ENCODE results near the gene COX17. TPM values are rescaled to one million over a fixed set of nuclear protein-coding genes. Genes with fewer than 3 reads are reported as not detected.

Gene COX17
- total and polyA plus RNA-seq, 2 of the 13 experiments (the other 11 are each of a cell fraction or from before 2014, with no cell fraction given) = 41.4 to 51.0 TPM

DNA sequence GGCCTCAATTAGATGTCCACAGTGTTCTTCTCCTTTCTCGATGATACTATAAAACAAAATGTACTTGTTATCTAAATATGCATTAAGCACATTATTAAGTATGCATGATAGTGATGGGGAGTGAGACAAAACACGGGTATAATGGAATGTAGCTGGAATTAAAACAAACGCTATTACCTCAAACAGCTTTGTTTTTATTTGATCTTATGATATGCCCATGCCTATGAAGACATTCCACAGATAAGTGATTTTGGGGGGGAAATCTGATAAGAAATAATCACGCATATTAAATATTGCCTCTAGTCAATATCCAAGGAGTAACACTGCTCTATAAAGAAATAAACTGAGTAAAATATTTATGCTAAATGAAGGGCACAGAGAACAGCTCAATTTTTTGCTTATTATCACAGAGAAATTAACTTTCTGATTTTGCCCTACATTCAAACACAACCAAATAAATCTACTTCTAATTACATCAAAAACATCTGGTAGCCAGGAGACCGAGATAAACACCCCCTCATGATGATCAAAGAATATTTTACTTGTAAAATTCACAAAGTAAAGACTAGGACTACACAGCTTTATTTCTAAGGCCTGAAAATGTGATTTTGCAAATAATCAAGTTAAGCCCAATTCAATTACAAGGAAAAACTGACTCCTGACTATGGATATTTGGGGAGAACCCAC, 1.9 kb downstream of the COX17 start:
- Histone ChIP-seq H3K36me3 (replicated peaks in 1 of 2; ENCODE audit: control insufficient read depth in 1 of 2, insufficient read depth in 2 of 2, low read length in 2 of 2) (peaks cover 4 to 27% of the 10 kb centered on the region in 2 experiments; a peak in 4 of 5 replicates), H2AFZ (ENCODE audit: low read length) (no peak overlapping the region), H4K20me1 (ENCODE audit: insufficient read depth, low read length) (no peaks in the 10 kb centered on the region), H3K4me3 (replicated peaks in 1 of 3; ENCODE audit: insufficient read depth in 1 of 3, low read depth in 2 of 3, low read length in 3 of 3) (no peak overlapping the region; a peak in 1 of 6 replicates), H3K9me3 (ENCODE audit: low read length) (no peaks in the 10 kb centered on the region), H3K27me3 (ENCODE audit: control insufficient read depth in 1 of 2, insufficient read depth in 2 of 2, low read length in 2 of 2) (no peaks in the 10 kb centered on the region; a peak in 1 of 5 replicates), H3K9ac (ENCODE audit: insufficient read depth, low read depth, low read length) (no peak overlapping the region), H3K27ac (ENCODE audit: extremely low read length, insufficient read depth, low read length) (no peak overlapping the region), H3K4me1 (ENCODE audit: insufficient read depth, low read length) (peaks cover 16% of the 10 kb centered on the region), H3K79me2 (ENCODE audit: insufficient read depth, low read length) (peaks cover 4% of the 10 kb centered on the region), H3K4me2 (ENCODE audit: low read depth, low read length) (peak overlapping the region; percentile 90)
- intact Hi-C loops (cut with micrococcal nuclease; ENCODE audit: unreplicated experiment) = loop anchor here (1.0 kb wide), 1 partner anchor 434 kb away; no protein-coding TSS in a partner anchor
- 96% methylated on average over 5 of the region's 5 CpGs for WGBS (ENCODE audit: low lambda C conversion rate)
- ATAC-seq (no peak), FAIRE-seq (no peak), DNase-seq (ENCODE audit: low spot score) (no peak)
- CTCF ChIA-PET (ENCODE audit: low intra/inter-chr PET ratio, low total read pairs) = no interaction called here
- POLR2A ChIA-PET = interaction anchor here (1.1 to 1.5 kb wide), 2 partner anchors 31 to 120 kb away, joined by 3 read pairs; no protein-coding TSS in a partner anchor
- in situ Hi-C loops (cut with HindIII; ENCODE audit: extremely low pct_ligation_motif_present, low pct_unique_long_range_greater_than_20kb) = loop anchor here (25.0 kb wide), 3 partner anchors 263 to 788 kb away; partner anchors contain the start of gene TEX55
- BruUV-seq (replicated peaks) = no TSS peak
- TF ChIP-seq TAF15 (IDR thresholded peaks at IDR 0.05; ENCODE audit: low read depth, low read length, poor library complexity, severe bottlenecking) (no peak), U2AF2 (IDR thresholded peaks at IDR 0.05; ENCODE audit: low read depth, low read length) (no peak), KLF15 (CRISPR knock-in tag; IDR thresholded peaks at IDR 0.05; ENCODE audit: borderline replicate concordance) (no peak)
- TF ChIP-seq, protein P1, sequence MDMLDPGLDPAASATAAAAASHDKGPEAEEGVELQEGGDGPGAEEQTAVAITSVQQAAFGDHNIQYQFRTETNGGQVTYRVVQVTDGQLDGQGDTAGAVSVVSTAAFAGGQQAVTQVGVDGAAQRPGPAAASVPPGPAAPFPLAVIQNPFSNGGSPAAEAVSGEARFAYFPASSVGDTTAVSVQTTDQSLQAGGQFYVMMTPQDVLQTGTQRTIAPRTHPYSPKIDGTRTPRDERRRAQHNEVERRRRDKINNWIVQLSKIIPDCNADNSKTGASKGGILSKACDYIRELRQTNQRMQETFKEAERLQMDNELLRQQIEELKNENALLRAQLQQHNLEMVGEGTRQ (IDR thresholded peaks at IDR 0.05; ENCODE audit: low read depth, low read length) = no peak
- TF ChIP-seq, protein P1 (CRISPR knock-in tag; IDR thresholded peaks at IDR 0.05; ENCODE audit: borderline replicate concordance) = no peak
